Neural cell (in vitro differentiated cells): ENCODE results near the gene SPON1. TPM values are rescaled to one million over a fixed set of nuclear protein-coding genes. Genes with fewer than 3 reads are reported as not detected.
"Not testable (repeated sequence)": the region's sequence is repeated elsewhere in the genome, so short reads cannot be mapped to it uniquely, and the experiment has no call there.

ENCODE experiments used
- H2AFZ ChIP-seq: fragments of 200-600, 300-800 bp; sonication (generic), shearing (Covaris generic); 2 replicates; pipeline ENCODE4 v1.6.0; 2014; ENCODE audit warnings: low read depth, mild to moderate bottlenecking, antibody characterized with exemption, low read length, moderate library complexity
- H3F3A ChIP-seq: fragments of 200-600 bp; shearing (Covaris generic); 2 replicates; pipeline ENCODE4 v1.6.1; 2016; ENCODE audit warnings: mild to moderate bottlenecking, moderate library complexity, mixed read lengths, antibody characterized with exemption, low read length; ENCODE audit not compliant: insufficient read depth, poor library complexity, severe bottlenecking
- H3K27ac ChIP-seq: fragments of 200-600, 300-800 bp; sonication (generic), shearing (Covaris generic); 2 replicates; pipeline ENCODE4 v1.5.1; 2014; ENCODE audit warnings: mild to moderate bottlenecking, low read length, moderate library complexity
- H3K27me3 ChIP-seq: fragments of 300-800, 200-600 bp; sonication (generic), shearing (Covaris generic); 2 replicates; pipeline ENCODE4 v1.6.0; 2014; ENCODE audit warnings: mild to moderate bottlenecking, low read depth, low read length, moderate library complexity; ENCODE audit not compliant: insufficient read depth
- H3K36me3 ChIP-seq: fragments of 300-800, 200-600 bp; sonication (generic), shearing (Covaris generic); 2 replicates; pipeline ENCODE4 v1.5.1; 2014; ENCODE audit warnings: mild to moderate bottlenecking, antibody characterized with exemption, low read length, moderate library complexity; ENCODE audit not compliant: insufficient read depth
- H3K4me2 ChIP-seq: fragments of 300-800, 200-600 bp; sonication (generic), shearing (Covaris generic); 2 replicates; pipeline ENCODE4 v1.6.0; 2014; ENCODE audit warnings: mild to moderate bottlenecking, low read length
- H3K4me3 ChIP-seq: fragments of 300-800, 200-600 bp; sonication (generic), shearing (Covaris generic); 2 replicates; pipeline ENCODE4 v1.5.1; 2014; ENCODE audit warnings: mild to moderate bottlenecking, low read length, moderate library complexity
- H3K79me2 ChIP-seq: fragments of 200-600 bp; shearing (Covaris generic); replicated peaks from 2 replicates; pipeline ENCODE4 v1.6.0; 2014; ENCODE audit warnings: mild to moderate bottlenecking, low read length, moderate library complexity; ENCODE audit not compliant: insufficient read depth
- H3K9ac ChIP-seq: fragments of 300-800, 200-600 bp; sonication (generic), shearing (Covaris generic); 2 replicates; pipeline ENCODE4 v1.6.1; 2016; ENCODE audit warnings: mild to moderate bottlenecking, low read length, mixed read lengths
- H3K9me2 ChIP-seq: fragments of 200-600 bp; shearing (Covaris generic); 2 replicates; pipeline ENCODE4 v1.6.1; 2016; ENCODE audit warnings: mild to moderate bottlenecking, low read length, mixed read lengths; ENCODE audit not compliant: insufficient read depth
- H3K9me3 ChIP-seq: fragments of 200-600, 300-800 bp; sonication (generic), shearing (Covaris generic); 2 replicates; pipeline ENCODE4 v1.6.1; 2016; ENCODE audit warnings: mild to moderate bottlenecking, mixed run types, low read length, moderate library complexity, mixed read lengths
- H4K20me1 ChIP-seq: fragments of 200-600 bp; shearing (Covaris generic); 2 replicates; pipeline ENCODE4 v1.6.1; 2016; ENCODE audit warnings: mild to moderate bottlenecking, mixed run types; ENCODE audit not compliant: insufficient read depth
- CTCF ChIP-seq: fragments of 450-650 bp; IDR thresholded peaks from 2 replicates; pipeline ENCODE4 v1.5.1; 2014; ENCODE audit warnings: antibody characterized with exemption, mild to moderate bottlenecking, moderate library complexity; ENCODE audit not compliant: poor library complexity, severe bottlenecking
- EP300 ChIP-seq: fragments of 450-650 bp; conservative IDR thresholded peaks from 2 replicates; pipeline ENCODE4 v1.6.1; 2014; ENCODE audit warnings: antibody characterized with exemption, mild to moderate bottlenecking, moderate library complexity; ENCODE audit not compliant: poor library complexity, severe bottlenecking
- EZH2 ChIP-seq: fragments of 200-600, 300-800 bp; shearing (Covaris generic), sonication (generic); IDR thresholded peaks from 2 replicates; pipeline ENCODE4 v1.6.1; 2014; ENCODE audit warnings: antibody characterized with exemption, low read length, borderline replicate concordance, mild to moderate bottlenecking; ENCODE audit not compliant: insufficient read depth, poor library complexity, severe bottlenecking
- MXI1 ChIP-seq: fragments of 450-650 bp; conservative IDR thresholded peaks from 2 replicates; pipeline ENCODE4 v1.6.1; 2014; ENCODE audit warnings: antibody characterized with exemption, mild to moderate bottlenecking; ENCODE audit not compliant: poor library complexity, severe bottlenecking
- POLR2AphosphoS5 ChIP-seq: IDR thresholded peaks from 2 replicates; pipeline ENCODE4 v1.6.1; 2012
- RAD21 ChIP-seq: fragments of 450-650 bp; conservative IDR thresholded peaks from 2 replicates; pipeline ENCODE4 v1.6.1; 2014; ENCODE audit warnings: antibody characterized with exemption, mild to moderate bottlenecking, moderate library complexity
- REST ChIP-seq: IDR thresholded peaks from 2 replicates; pipeline ENCODE4 v1.6.1; 2012; ENCODE audit warnings: borderline replicate concordance
- SMC3 ChIP-seq: fragments of 450-650 bp; conservative IDR thresholded peaks from 2 replicates; pipeline ENCODE4 v1.6.1; 2014; ENCODE audit warnings: antibody characterized with exemption, mild to moderate bottlenecking, moderate library complexity; ENCODE audit not compliant: poor library complexity
- TAF1 ChIP-seq: IDR thresholded peaks from 2 replicates; pipeline ENCODE4 v1.6.1; 2012; ENCODE audit warnings: low read depth
- polyA plus RNA-seq: library from polyadenylated mRNA; depleted of rRNA; stranded (reverse); fragments of >200 nt; gene quantifications from 2 replicates; pipeline ENCODE4 v1.2.3, GENCODE V29; 2014

The SPON1 gene
- polyA plus RNA-seq, 1 donor from 2014 or later = 0.66 TPM

- no peaks in the 10 kb centered on the region for H3K79me2 ChIP-seq
- H3F3A ChIP-seq = no peaks in the 10 kb centered on the region
- no peaks in the 10 kb centered on the region for H4K20me1 ChIP-seq
- no peak overlapping the region for H3K27ac ChIP-seq
- H3K9me3 ChIP-seq = no peaks in the 10 kb centered on the region
- H3K9me2 ChIP-seq = no peaks in the 10 kb centered on the region
- no peak overlapping the region for H3K4me3 ChIP-seq
- no peak overlapping the region for H3K4me2 ChIP-seq
- H3K27me3 ChIP-seq = no peaks in the 10 kb centered on the region
- H3K36me3 ChIP-seq = no peaks in the 10 kb centered on the region
- TF ChIP-seq SMC3 (no peak), EZH2 (no peak), EP300 (no peak), REST (no peak), MXI1 (no peak), CTCF (no peak), TAF1 (no peak), POLR2AphosphoS5 (no peak), RAD21 (no peak)
- no peak overlapping the region for H2AFZ ChIP-seq
- no peak overlapping the region for H3K9ac ChIP-seq
These were observed 201.1 kb downstream of the SPON1 start for GRCh38 chr11:14163576-14163975.

- H3F3A ChIP-seq, H3K27me3 ChIP-seq, H2AFZ ChIP-seq, H3K27ac ChIP-seq, H3K9me2 ChIP-seq, H3K4me3 ChIP-seq, H3K36me3 ChIP-seq, H3K4me2 ChIP-seq, H3K9ac ChIP-seq, H3K79me2 ChIP-seq, H4K20me1 ChIP-seq, H3K9me3 ChIP-seq: not testable (repeated sequence)
These were observed 211.2 kb downstream of the SPON1 start for GRCh38 chr11:14173679-14174078.

- no peaks in the 10 kb centered on the region for H3K27me3 ChIP-seq
- H4K20me1 ChIP-seq = no peaks in the 10 kb centered on the region
- no peaks in the 10 kb centered on the region for H3K79me2 ChIP-seq
- no peaks in the 10 kb centered on the region for H3K9me3 ChIP-seq
- H3K4me3 ChIP-seq = no peak overlapping the region
- H3K4me2 ChIP-seq = no peak overlapping the region
- TF ChIP-seq SMC3 (no peak), TAF1 (no peak)
- H2AFZ ChIP-seq = no peak overlapping the region
- no peaks in the 10 kb centered on the region for H3K36me3 ChIP-seq
- no peaks in the 10 kb centered on the region for H3F3A ChIP-seq
- H3K9me2 ChIP-seq = no peaks in the 10 kb centered on the region
- no peak overlapping the region for H3K27ac ChIP-seq
- H3K9ac ChIP-seq = no peak overlapping the region
These were observed 216.7 kb downstream of the SPON1 start for GRCh38 chr11:14179116-14179820.
